PC-3 (cell line): ENCODE measurements around the gene KCNC3. TPM values are rescaled to one million over a fixed set of nuclear protein-coding genes. Genes with fewer than 3 reads are reported as not detected.

ENCODE experiments used
- ATAC-seq: fragments of 200-7000 bp; cut with Tn5 transposase; 2 replicates; pipeline ENCODE4 v1.9.1; 2020; ENCODE audit warnings: mild to moderate bottlenecking, moderate library complexity
- BruUV-seq: library from RNA; stranded (reverse); fragments of 400-500 nt; replicated peaks from 2 replicates; lab custom pipeline; 2021; lab: Mats Ljungman, UMichigan
- CTCF ChIA-PET: fragments of 300-600 bp; sonication (Branson Sonifier 250); formaldehyde crosslinking; loops from one replicate; lab custom pipeline; 2022; ENCODE audit warnings: antibody characterized with exemption; lab: Charles Lee
- POLR2A ChIA-PET: fragments of 300-600 bp; sonication (Branson Sonifier 250); formaldehyde crosslinking; loops from one replicate; lab custom pipeline; 2022; ENCODE audit warnings: antibody characterized with exemption; ENCODE audit not compliant: unreplicated experiment; lab: Charles Lee
- DNase-seq: peaks from one replicate; pipeline ENCODE4 v3.0.0-alpha.2; 2015
- H2AFZ ChIP-seq: fragments of 300-600 bp; sonication (generic); 2 replicates; pipeline ENCODE4 v1.6.0; 2016; ENCODE audit warnings: antibody characterized with exemption, low read length
- H3F3A ChIP-seq: fragments of 300-600 bp; sonication (generic); one replicate; pipeline ENCODE4 v1.6.0; 2017; ENCODE audit warnings: antibody characterized with exemption, low read length, control low read depth, mild to moderate bottlenecking; ENCODE audit not compliant: unreplicated experiment
- H3K27ac ChIP-seq: fragments of 300-600 bp; sonication (generic); 2 replicates; pipeline ENCODE4 v1.5.1; 2016; ENCODE audit warnings: mild to moderate bottlenecking, low read length
- H3K27me3 ChIP-seq: fragments of 300-600 bp; sonication (generic); 2 replicates; pipeline ENCODE4 v1.6.1; 2016; ENCODE audit warnings: low read length, mixed read lengths
- H3K36me3 ChIP-seq: fragments of 300-600 bp; sonication (generic); 2 replicates; pipeline ENCODE4 v1.6.1; 2016; ENCODE audit warnings: low read depth, mixed run types, low read length, mixed read lengths
- H3K4me1 ChIP-seq: fragments of 300-600 bp; sonication (generic); 2 replicates; pipeline ENCODE4 v1.5.1; 2016; ENCODE audit warnings: low read length; ENCODE audit not compliant: insufficient read depth
- H3K4me2 ChIP-seq: fragments of 300-600 bp; sonication (generic); 2 replicates; pipeline ENCODE4 v1.6.0; 2016; ENCODE audit warnings: low read length
- H3K4me3 ChIP-seq: fragments of 300-600 bp; sonication (generic); 2 replicates; pipeline ENCODE4 v1.5.1; 2016; ENCODE audit warnings: mild to moderate bottlenecking, low read length, mixed read lengths
- H3K79me2 ChIP-seq: fragments of 300-600 bp; sonication (generic); 2 replicates; pipeline ENCODE4 v1.6.1; 2017; ENCODE audit warnings: low read length, mixed read lengths
- H3K9ac ChIP-seq: fragments of 300-600 bp; sonication (generic); 2 replicates; pipeline ENCODE4 v1.6.0; 2016; ENCODE audit warnings: mild to moderate bottlenecking, low read length
- H3K9me2 ChIP-seq: fragments of 300-600 bp; sonication (generic); replicated peaks from 2 replicates; pipeline ENCODE4 v1.6.1; 2016; ENCODE audit warnings: mixed run types, low read length, mixed read lengths
- H3K9me3 ChIP-seq: fragments of 300-600 bp; sonication (generic); 2 replicates; pipeline ENCODE4 v1.6.1; 2016; ENCODE audit warnings: low read length, mixed read lengths
- H4K20me1 ChIP-seq: fragments of 300-600 bp; sonication (generic); 2 replicates; pipeline ENCODE4 v1.6.1; 2016; ENCODE audit warnings: low read length, mixed read lengths
- CTCF ChIP-seq: fragments of 300-600 bp; sonication (generic); conservative IDR thresholded peaks from 2 replicates; pipeline ENCODE4 v1.5.1; 2017; ENCODE audit warnings: antibody characterized with exemption, low read depth, mild to moderate bottlenecking, low read length
- EZH2 ChIP-seq: fragments of 300-600 bp; sonication (generic); IDR thresholded peaks from one replicate; pipeline ENCODE4 v1.6.1; 2017; ENCODE audit warnings: antibody characterized with exemption, mild to moderate bottlenecking, low read length; ENCODE audit not compliant: unreplicated experiment
- EZH2phosphoT487 ChIP-seq: fragments of 300-600 bp; sonication (generic); IDR thresholded peaks from 2 replicates; pipeline ENCODE4 v1.6.1; 2018; ENCODE audit warnings: mild to moderate bottlenecking, antibody characterized with exemption, low read length, borderline replicate concordance
- intact Hi-C: fragments of 100-400 bp; cut with micrococcal nuclease; formaldehyde crosslinking; loops from 2 replicates; pipeline ENCODE4 v1.9.0; 2023
- total RNA-seq: library from RNA; depleted of rRNA; stranded (reverse); fragments of >200 nt; gene quantifications from 2 replicates; pipeline ENCODE4 v1.2.3, GENCODE V29; 2014

The KCNC3 gene
- total RNA-seq, 1 experiment from 2014 or later, result 3.1 TPM

GRCh38 chr19:50376166-50377050, 47.2 kb upstream of the KCNC3 start, which contains the start of gene NR1H2:
NR1H2 (plus strand) TSS chr19:50376457; CDS start chr19:50377606, 1,149 bp downstream.
- TF ChIP-seq EZH2, result no peak
- TF ChIP-seq CTCF, result no peak
- no peak for TF ChIP-seq EZH2phosphoT487
- H3K27ac ChIP-seq, result peak within 1 kb of the TSS; percentile 91
- peak within 1 kb of the TSS; percentile 89 for H2AFZ ChIP-seq
- peaks cover 14% of the 10 kb centered on the region for H4K20me1 ChIP-seq
- ChIA-PET POLR2A (interaction anchor here (0.6 to 0.7 kb wide), 3 partner anchors 47 to 135 kb away, joined by 3 to 5 read pairs (median 4); partner anchors contain the start of genes JOSD2 and KCNC3), CTCF (no interaction called here)
- no peaks in the 10 kb centered on the region for H3K9me3 ChIP-seq
- peaks cover 28% of the 10 kb centered on the region for H3K36me3 ChIP-seq
- intact Hi-C loops, result loop anchor here (1.0 kb wide), 1 partner anchor 135 kb away; the partner anchor contains the start of gene JOSD2
- H3K9ac ChIP-seq, result peak within 1 kb of the TSS; percentile 95
- H3K4me2 ChIP-seq, result peak within 1 kb of the TSS; percentile 91
- TSS peak; percentile 84 for BruUV-seq
- peaks cover 8% of the 10 kb centered on the region; the same call in 1 of the 2 replicates for H3K79me2 ChIP-seq
- no peaks in the 10 kb centered on the region for H3K9me2 ChIP-seq
- ATAC-seq (peak; percentile 91), DNase-seq (peak; percentile 99)
- H3F3A ChIP-seq, result no peaks in the 10 kb centered on the region
- H3K4me1 ChIP-seq, result peaks cover 14% of the 10 kb centered on the region
- no peaks in the 10 kb centered on the region for H3K27me3 ChIP-seq
- peak within 1 kb of the TSS; percentile 72 for H3K4me3 ChIP-seq

GRCh38 chr19:50371914-50372475, 42.8 kb upstream of the KCNC3 start:
- no peaks in the 10 kb centered on the region for H3K27me3 ChIP-seq
- no peaks in the 10 kb centered on the region for H3F3A ChIP-seq
- no peaks in the 10 kb centered on the region for H3K9me2 ChIP-seq
- CTCF ChIA-PET, result no interaction called here
- H4K20me1 ChIP-seq, result peaks cover under 1% of the 10 kb centered on the region; the same call in 1 of the 2 replicates
- 0 out of 2 replicates have a peak, but pooled peaks cover under 1% of the 10 kb centered on the region for H3K79me2 ChIP-seq
- DNase-seq (no peak), ATAC-seq (no peak)
- no peaks in the 10 kb centered on the region for H3K9me3 ChIP-seq
- peaks cover 18% of the 10 kb centered on the region for H3K4me1 ChIP-seq
- intact Hi-C loops, result no loop called here
- H3K27ac ChIP-seq, result no peak overlapping the region
- no peak overlapping the region for H2AFZ ChIP-seq
- H3K4me2 ChIP-seq, result no peak overlapping the region
- POLR2A ChIA-PET, result no interaction called here
- H3K4me3 ChIP-seq, result no peak overlapping the region
- H3K9ac ChIP-seq, result no peak overlapping the region
- BruUV-seq, result no TSS peak
- no peaks in the 10 kb centered on the region for H3K36me3 ChIP-seq
- TF ChIP-seq CTCF (no peak), EZH2phosphoT487 (no peak), EZH2 (no peak)
